Progenitor cell of endocrine pancreas (in vitro differentiated cells): ENCODE results near the gene PMEL. TPM values are rescaled to one million over a fixed set of nuclear protein-coding genes. Genes with fewer than 3 reads are reported as not detected.

Experiments
- DNase-seq: peaks from one replicate; pipeline ENCODE4 v3.0.0; 2021; ENCODE audit warnings: low spot score; ENCODE audit not compliant: unreplicated experiment
- H3K27ac Mint-ChIP-seq: 2 replicates; pipeline ENCODE4 v1.8.0; 2021; ENCODE audit warnings: mild to moderate bottlenecking, moderate library complexity, mixed read lengths
- H3K27me3 Mint-ChIP-seq: 2 replicates; pipeline ENCODE4 v1.8.0; 2021; ENCODE audit warnings: mixed read lengths
- H3K36me3 Mint-ChIP-seq: 2 replicates; pipeline ENCODE4 v1.8.0; 2022; ENCODE audit warnings: mixed read lengths; ENCODE audit not compliant: insufficient read depth
- H3K4me1 Mint-ChIP-seq: 2 replicates; pipeline ENCODE4 v1.8.0; 2021; ENCODE audit warnings: low read depth, mixed read lengths
- H3K4me3 Mint-ChIP-seq: 2 replicates; pipeline ENCODE4 v1.8.0; 2021; ENCODE audit warnings: low read depth, mild to moderate bottlenecking, moderate library complexity, mixed read lengths
- H3K9me3 Mint-ChIP-seq: 2 replicates; pipeline ENCODE4 v1.8.0; 2021; ENCODE audit warnings: low read depth, mixed read lengths
- CTCF ChIP-seq: fragments of 200-600 bp; sonication (generic); IDR thresholded peaks from one replicate; pipeline ENCODE4 v1.5.0; 2021; ENCODE audit warnings: antibody characterized with exemption, mild to moderate bottlenecking; ENCODE audit not compliant: unreplicated experiment
- long read RNA-seq: library from polyadenylated mRNA; unstranded; transcript quantifications from one replicate; pipeline ENCODE4 v2.0.0, GENCODE V29; 2020
- total RNA-seq: library from RNA; stranded (reverse); gene quantifications from 2 replicates; pipeline ENCODE4 v1.2.1, GENCODE V29; 2021

Gene PMEL
- total RNA-seq = 3.7 and 6.3 TPM in 2 replicates
- long read RNA-seq, transcript PMEL-206 (11 exons, 2,757 nt) = major isoform, 15 of 28 reads
- long read RNA-seq, partial matches to known transcripts = 3 of 28 reads
- long read RNA-seq, other reads (novel, unspliced or antisense) = 6 of 28 reads

- Mint-ChIP-seq H3K4me1 (peaks cover 30% of the 10 kb centered on the region), H3K27ac (peak within 1 kb of the TSS; percentile 95), H3K4me3 (peak within 1 kb of the TSS; percentile 97), H3K9me3 (no peaks in the 10 kb centered on the region), H3K36me3 (peaks cover 2% of the 10 kb centered on the region), H3K27me3 (no peaks in the 10 kb centered on the region)
- no peak for TF ChIP-seq CTCF
- DNase-seq = no peak
These were observed at the start of gene PMEL for GRCh38 chr12:55965941-55966407. PMEL (minus strand) TSS chr12:55966042; CDS start chr12:55966011, 31 bp downstream.

- no peak for TF ChIP-seq CTCF
- no peaks in the 10 kb centered on the region for H3K9me3 Mint-ChIP-seq
- H3K27me3 Mint-ChIP-seq = no peaks in the 10 kb centered on the region
- H3K4me3 Mint-ChIP-seq = no peak overlapping the region
- H3K36me3 Mint-ChIP-seq = peaks cover 4% of the 10 kb centered on the region
- H3K4me1 Mint-ChIP-seq = peaks cover 6% of the 10 kb centered on the region
- H3K27ac Mint-ChIP-seq = no peak overlapping the region
- DNase-seq = no peak
These were observed 48.4 kb upstream of the PMEL start for GRCh38 chr12:56014205-56014604.

- no peak overlapping the region for H3K4me3 Mint-ChIP-seq
- H3K27ac Mint-ChIP-seq = no peak overlapping the region
- H3K36me3 Mint-ChIP-seq = peaks cover 4% of the 10 kb centered on the region
- H3K27me3 Mint-ChIP-seq = no peaks in the 10 kb centered on the region
- peaks cover 9% of the 10 kb centered on the region for H3K4me1 Mint-ChIP-seq
- no peaks in the 10 kb centered on the region for H3K9me3 Mint-ChIP-seq
- no peak for TF ChIP-seq CTCF
- DNase-seq = no peak
These were observed 47.6 kb upstream of the PMEL start for GRCh38 chr12:56013482-56013881.

- Mint-ChIP-seq H3K27me3 (no peaks in the 10 kb centered on the region), H3K4me3 (no peak overlapping the region), H3K36me3 (peaks cover 2% of the 10 kb centered on the region), H3K4me1 (peaks cover 18% of the 10 kb centered on the region), H3K9me3 (no peaks in the 10 kb centered on the region), H3K27ac (no peak overlapping the region)
- no peak for TF ChIP-seq CTCF
- no peak for DNase-seq
These were observed 45.8 kb upstream of the PMEL start for GRCh38 chr12:56011509-56012090.

GRCh38 chr12:56010111-56010570 is 44.3 kb upstream of the PMEL start:
- Mint-ChIP-seq H3K27ac (no peak overlapping the region), H3K4me3 (peak overlapping the region; percentile 40), H3K27me3 (no peaks in the 10 kb centered on the region)

More at GRCh38 chr12:56010111-56010570, 44.3 kb upstream of the PMEL start:
- DNase-seq = no peak
- no peak for TF ChIP-seq CTCF
- peaks cover 2% of the 10 kb centered on the region for H3K36me3 Mint-ChIP-seq
- no peaks in the 10 kb centered on the region for H3K9me3 Mint-ChIP-seq
- peaks cover 22% of the 10 kb centered on the region for H3K4me1 Mint-ChIP-seq
